ENCODE data around the gene NKAIN1.

DNA sequence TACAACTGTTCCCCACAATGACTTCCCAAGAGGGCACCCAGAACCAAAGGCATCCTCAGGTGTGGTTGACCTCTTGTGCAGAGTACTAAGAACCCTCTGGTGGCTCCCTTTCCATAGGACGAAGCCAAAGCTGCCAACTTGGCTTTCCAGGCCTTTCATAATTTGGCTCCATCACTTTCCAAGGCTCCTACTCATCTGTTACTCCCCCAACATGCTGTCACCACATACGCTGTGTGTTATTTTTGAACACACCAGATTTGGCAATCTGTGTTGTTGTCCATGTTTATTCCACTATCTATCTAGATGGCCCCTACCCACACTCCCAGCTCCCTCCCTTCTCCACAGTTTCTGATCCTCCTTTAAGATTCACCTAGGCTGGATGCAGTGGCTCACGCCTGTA is 10.2 kb upstream of the NKAIN1 start:
- TF ChIP-seq, protein P1, sequence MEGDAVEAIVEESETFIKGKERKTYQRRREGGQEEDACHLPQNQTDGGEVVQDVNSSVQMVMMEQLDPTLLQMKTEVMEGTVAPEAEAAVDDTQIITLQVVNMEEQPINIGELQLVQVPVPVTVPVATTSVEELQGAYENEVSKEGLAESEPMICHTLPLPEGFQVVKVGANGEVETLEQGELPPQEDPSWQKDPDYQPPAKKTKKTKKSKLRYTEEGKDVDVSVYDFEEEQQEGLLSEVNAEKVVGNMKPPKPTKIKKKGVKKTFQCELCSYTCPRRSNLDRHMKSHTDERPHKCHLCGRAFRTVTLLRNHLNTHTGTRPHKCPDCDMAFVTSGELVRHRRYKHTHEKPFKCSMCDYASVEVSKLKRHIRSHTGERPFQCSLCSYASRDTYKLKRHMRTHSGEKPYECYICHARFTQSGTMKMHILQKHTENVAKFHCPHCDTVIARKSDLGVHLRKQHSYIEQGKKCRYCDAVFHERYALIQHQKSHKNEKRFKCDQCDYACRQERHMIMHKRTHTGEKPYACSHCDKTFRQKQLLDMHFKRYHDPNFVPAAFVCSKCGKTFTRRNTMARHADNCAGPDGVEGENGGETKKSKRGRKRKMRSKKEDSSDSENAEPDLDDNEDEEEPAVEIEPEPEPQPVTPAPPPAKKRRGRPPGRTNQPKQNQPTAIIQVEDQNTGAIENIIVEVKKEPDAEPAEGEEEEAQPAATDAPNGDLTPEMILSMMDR (IDR thresholded peaks at IDR 0.05; ENCODE audit: low read depth, low read length, poor library complexity, severe bottlenecking), result no peak
- TF ChIP-seq EZH2phosphoT487 (IDR thresholded peaks at IDR 0.05; ENCODE audit: borderline replicate concordance, low read length), result no peak

Measured in DOHH2 (cell line).